ENCODE results near the gene APBA2. TPM values are rescaled to one million over a fixed set of nuclear protein-coding genes. Genes with fewer than 3 reads are reported as not detected.

Gene APBA2
- total and polyA plus RNA-seq, 2 donors from 2014 or later, result 1.0 to 6.1 TPM

- DNase-seq (no peak), FAIRE-seq (no peak)
- intact Hi-C loops (cut with DNase I), result no loop called here
- no peak overlapping the region for H3K27ac ChIP-seq (ENCODE audit: low read depth in 2 of 2, low read length in 2 of 2)
- H3K9me3 ChIP-seq (ENCODE audit: control insufficient read depth in 2 of 3, insufficient read depth in 1 of 3, low read length in 3 of 3), result no peaks in the 10 kb centered on the region
- no peak overlapping the region for H3K4me3 ChIP-seq (ENCODE audit: low read length in 3 of 3)
- no peak overlapping the region for H3K9ac ChIP-seq (ENCODE audit: low read length in 3 of 3)
- TF ChIP-seq CTCF (IDR thresholded peaks at IDR 0.05; ENCODE audit: borderline replicate concordance, extremely low read depth, insufficient read depth), result no peak
- H3K27me3 ChIP-seq (ENCODE audit: control insufficient read depth, insufficient read depth, low read length), result no peaks in the 10 kb centered on the region
- H3K36me3 ChIP-seq (ENCODE audit: control insufficient read depth in 2 of 3, insufficient read depth in 3 of 3, low read length in 3 of 3), result no peaks in the 10 kb centered on the region
- H3K4me1 ChIP-seq (ENCODE audit: control insufficient read depth in 2 of 3, insufficient read depth in 2 of 3, low read depth in 1 of 3, low read length in 3 of 3), result peaks cover 0 to 5% (median 0%) of the 10 kb centered on the region in 3 donors
These were observed 72.1 kb downstream of the APBA2 start for GRCh38 chr15:28957606-28958498.

GRCh38 chr15:28959326-28959725 is 73.6 kb downstream of the APBA2 start:
- H3K27me3 ChIP-seq (ENCODE audit: control insufficient read depth, insufficient read depth, low read length), result no peaks in the 10 kb centered on the region
- H3K36me3 ChIP-seq (ENCODE audit: control insufficient read depth in 2 of 3, insufficient read depth in 3 of 3, low read length in 3 of 3), result no peaks in the 10 kb centered on the region
- H3K9me3 ChIP-seq (ENCODE audit: control insufficient read depth in 2 of 3, insufficient read depth in 1 of 3, low read length in 3 of 3), result no peaks in the 10 kb centered on the region
- H3K4me1 ChIP-seq (ENCODE audit: control insufficient read depth in 2 of 3, insufficient read depth in 2 of 3, low read depth in 1 of 3, low read length in 3 of 3), result peaks cover 0 to 5% (median 0%) of the 10 kb centered on the region in 3 donors
- no peak overlapping the region for H3K9ac ChIP-seq (ENCODE audit: low read length in 3 of 3)
- no peak for DNase-seq
- no peak overlapping the region for H3K4me3 ChIP-seq (ENCODE audit: low read length in 3 of 3)
- intact Hi-C loops (cut with DNase I), result no loop called here
- TF ChIP-seq CTCF (IDR thresholded peaks at IDR 0.05; ENCODE audit: borderline replicate concordance, extremely low read depth, insufficient read depth), result no peak
- no peak overlapping the region for H3K27ac ChIP-seq (ENCODE audit: low read depth in 2 of 2, low read length in 2 of 2)
- FAIRE-seq, result no peak

- no peak for TF ChIP-seq CTCF (IDR thresholded peaks at IDR 0.05; ENCODE audit: borderline replicate concordance, extremely low read depth, insufficient read depth)
- H3K36me3 ChIP-seq (ENCODE audit: control insufficient read depth in 2 of 3, insufficient read depth in 3 of 3, low read length in 3 of 3), result no peaks in the 10 kb centered on the region
- FAIRE-seq (no peak), DNase-seq (no peak)
- no peak overlapping the region for H3K9ac ChIP-seq (ENCODE audit: low read length in 3 of 3)
- H3K4me1 ChIP-seq (ENCODE audit: control insufficient read depth in 2 of 3, insufficient read depth in 2 of 3, low read depth in 1 of 3, low read length in 3 of 3), result no peaks in the 10 kb centered on the region
- no peak overlapping the region for H3K27ac ChIP-seq (ENCODE audit: low read depth in 2 of 2, low read length in 2 of 2)
- no peaks in the 10 kb centered on the region for H3K27me3 ChIP-seq (ENCODE audit: control insufficient read depth, insufficient read depth, low read length)
- no peaks in the 10 kb centered on the region for H3K9me3 ChIP-seq (ENCODE audit: control insufficient read depth in 2 of 3, insufficient read depth in 1 of 3, low read length in 3 of 3)
- intact Hi-C loops (cut with DNase I), result no loop called here
- no peak overlapping the region for H3K4me3 ChIP-seq (ENCODE audit: low read length in 3 of 3)
These were observed 75.2 kb downstream of the APBA2 start for GRCh38 chr15:28960979-28961378.
